RWPE1 (cell line): Measurements from ENCODE around the gene CIDEB.

Experiments
- CTCF ChIA-PET: fragments of 350-600 bp; sonication (Branson Sonifier 250); formaldehyde crosslinking; extraction: SDS; loops from one replicate; lab custom pipeline; 2021; lab: Yijun Ruan, JAX
- POLR2A ChIA-PET: fragments of 400-600 bp; formaldehyde crosslinking; extraction: SDS; loops from one replicate; lab custom pipeline; 2020; ENCODE audit warnings: antibody characterized with exemption; ENCODE audit not compliant: low non-redundant PET; lab: Yijun Ruan, JAX
- DNase-seq: peaks from one replicate; pipeline ENCODE4 v3.0.0; 2012; ENCODE audit warnings: low spot score
- H3K27ac ChIP-seq: fragments of 450-650 bp; 2 replicates; pipeline ENCODE4 v1.5.1; 2017
- CTCF ChIP-seq: fragments of 450-650 bp; conservative IDR thresholded peaks from 2 replicates; pipeline ENCODE4 v1.5.1; 2017; ENCODE audit warnings: low read depth, mild to moderate bottlenecking

CIDEB gene

GRCh38 chr14:24270537-24271133 is 37.1 kb downstream of the CIDEB start:
- TF ChIP-seq CTCF, result no peak
- ChIA-PET POLR2A (interaction anchor here (0.7 to 2.1 kb wide), 3 partner anchors 11 to 28 kb away, joined by 3 to 12 read pairs (median 3); partner anchors contain the start of gene TINF2), CTCF (interaction anchor here (0.6 to 0.9 kb wide), 4 partner anchors 18 to 131 kb away, joined by 3 to 4 read pairs (median 3); partner anchors contain the start of gene TINF2)
- peak overlapping the region; percentile 96 for H3K27ac ChIP-seq
- no peak for DNase-seq

GRCh38 chr14:24269910-24270536 is 37.8 kb downstream of the CIDEB start:
- peak overlapping the region; percentile 96 for H3K27ac ChIP-seq
- no peak for DNase-seq
- no peak for TF ChIP-seq CTCF
- ChIA-PET CTCF (interaction anchor here (0.6 kb wide), 2 partner anchors 18 to 23 kb away, joined by 3 to 4 read pairs; no protein-coding TSS in a partner anchor), POLR2A (interaction anchor here (2.1 kb wide), 1 partner anchor 28 kb away, joined by 12 read pairs; the partner anchor contains the start of gene TINF2)

- H3K27ac ChIP-seq, result peak overlapping the region; percentile 96
- ChIA-PET POLR2A (interaction anchor here (0.5 kb wide), 1 partner anchor 23 kb away, joined by 4 read pairs; no protein-coding TSS in a partner anchor), CTCF (interaction anchor here (0.6 to 0.9 kb wide), 3 partner anchors 22 to 64 kb away, joined by 4 read pairs; partner anchors contain the start of gene CIDEB)
- DNase-seq, result no peak
- TF ChIP-seq CTCF, result no peak
Observed at GRCh38 chr14:24269368-24269767, 38.4 kb downstream of the CIDEB start.

GRCh38 chr14:24268225-24268624 is 39.6 kb downstream of the CIDEB start:
- POLR2A ChIA-PET, result interaction anchor here (0.5 kb wide), 1 partner anchor 22 kb away, joined by 3 read pairs; no protein-coding TSS in a partner anchor
- no peak for TF ChIP-seq CTCF
- DNase-seq, result no peak
- CTCF ChIA-PET, result no interaction called here
- H3K27ac ChIP-seq, result peak overlapping the region; percentile 96

- no peak for TF ChIP-seq CTCF
- peak overlapping the region; percentile 96 for H3K27ac ChIP-seq
- no peak for DNase-seq
- ChIA-PET POLR2A (interaction anchor here (0.5 kb wide), 1 partner anchor 21 kb away, joined by 3 read pairs; no protein-coding TSS in a partner anchor), CTCF (interaction anchor here (0.6 kb wide), 1 partner anchor 30 kb away, joined by 3 read pairs; no protein-coding TSS in a partner anchor)
Observed at GRCh38 chr14:24267516-24267915, 40.3 kb downstream of the CIDEB start.
